Smooth muscle cell (in vitro differentiated cells): ENCODE measurements around the gene ZFPM1. TPM values are rescaled to one million over a fixed set of nuclear protein-coding genes. Genes with fewer than 3 reads are reported as not detected.

ENCODE experiments used
- DNase-seq: peaks from one replicate; lab custom pipeline; 2025; ENCODE audit not compliant: unreplicated experiment; lab: John Stamatoyannopoulos, UW
- H2AFZ ChIP-seq: fragments of 200-600 bp; sonication (generic); 2 replicates; pipeline ENCODE4 v1.6.0; 2016; ENCODE audit warnings: antibody characterized with exemption, low read depth, mild to moderate bottlenecking
- H3F3A ChIP-seq: fragments of 200-600 bp; sonication (generic); 2 replicates; pipeline ENCODE4 v1.6.0; 2017; ENCODE audit warnings: antibody characterized with exemption, low read depth
- H3K27ac ChIP-seq: fragments of 200-600 bp; sonication (generic); 2 replicates; pipeline ENCODE4 v1.5.1; 2016; ENCODE audit warnings: low read depth, mild to moderate bottlenecking
- H3K27me3 ChIP-seq: fragments of 200-600 bp; sonication (generic); 2 replicates; pipeline ENCODE4 v1.6.1; 2016; ENCODE audit warnings: low read depth, mild to moderate bottlenecking
- H3K36me3 ChIP-seq: fragments of 200-600 bp; sonication (generic); 2 replicates; pipeline ENCODE4 v1.5.1; 2016; ENCODE audit warnings: low read depth
- H3K4me1 ChIP-seq: fragments of 200-600 bp; sonication (generic); 2 replicates; pipeline ENCODE4 v1.5.1; 2016; ENCODE audit warnings: low read depth
- H3K4me2 ChIP-seq: fragments of 200-600 bp; sonication (generic); 2 replicates; pipeline ENCODE4 v1.6.0; 2016; ENCODE audit warnings: mild to moderate bottlenecking
- H3K4me3 ChIP-seq: fragments of 200-600 bp; sonication (generic); 2 replicates; pipeline ENCODE4 v1.5.1; 2016; ENCODE audit warnings: mild to moderate bottlenecking
- H3K79me2 ChIP-seq: fragments of 200-600 bp; sonication (generic); 2 replicates; pipeline ENCODE4 v1.6.0; 2016; ENCODE audit warnings: low read depth, mild to moderate bottlenecking
- H3K9ac ChIP-seq: fragments of 200-600 bp; sonication (generic); 2 replicates; pipeline ENCODE4 v1.6.0; 2016; ENCODE audit warnings: low read depth
- H3K9me3 ChIP-seq: fragments of 200-600 bp; sonication (generic); replicated peaks from 2 replicates; pipeline ENCODE4 v1.5.1; 2016; ENCODE audit warnings: low read depth
- H4K20me1 ChIP-seq: fragments of 200-600 bp; sonication (generic); 2 replicates; pipeline ENCODE4 v1.6.0; 2016; ENCODE audit warnings: low read depth
- CTCF ChIP-seq: fragments of 200-600 bp; sonication (generic); IDR thresholded peaks from 2 replicates; pipeline ENCODE4 v1.5.1; 2017; ENCODE audit warnings: borderline replicate concordance, mild to moderate bottlenecking, antibody characterized with exemption; ENCODE audit not compliant: insufficient read depth, poor library complexity, severe bottlenecking
- WGBS: methylation state at CpG from one replicate; pipeline ENCODE4 v1.1.7; 2016; ENCODE audit warnings: low lambda C conversion rate; 5-methylcytosine and 5-hydroxymethylcytosine counted together
- polyA plus RNA-seq: library from polyadenylated mRNA; unstranded; fragments of >200 nt; fragmentation: Nextera tagmentation; extraction: Ambion mirVana; gene quantifications from 2 replicates; pipeline ENCODE4 v1.2.1, GENCODE V29; 2016
- total RNA-seq: library from RNA; depleted of rRNA; stranded (reverse); fragments of >200 nt; gene quantifications from 2 replicates; pipeline ENCODE4 v1.2.3, GENCODE V29; 2014

The ZFPM1 gene
- total and polyA plus RNA-seq, 2 experiments from 2014 or later: 0.99 to 4.9 TPM

- Histone ChIP-seq H3K4me1 (no peaks in the 10 kb centered on the region), H3K36me3 (no peaks in the 10 kb centered on the region), H3K9me3 (no peaks in the 10 kb centered on the region), H3K27me3 (no peaks in the 10 kb centered on the region), H3K79me2 (peaks cover 5% of the 10 kb centered on the region), H4K20me1 (peaks cover 99% of the 10 kb centered on the region), H3K27ac (no peak overlapping the region), H2AFZ (no peak overlapping the region), H3K9ac (no peak overlapping the region), H3K4me3 (no peak overlapping the region), H3F3A (no peaks in the 10 kb centered on the region), H3K4me2 (no peak overlapping the region)
- 97% methylated on average over 26 of the region's 26 CpGs for WGBS
- DNase-seq: no peak
- no peak for TF ChIP-seq CTCF
Observed at GRCh38 chr16:88476817-88477397, 23.8 kb downstream of the ZFPM1 start.

- Histone ChIP-seq H2AFZ (no peak overlapping the region), H3K27ac (no peak overlapping the region), H3K9ac (no peak overlapping the region), H3K27me3 (no peaks in the 10 kb centered on the region), H3K4me3 (no peak overlapping the region), H3K36me3 (no peaks in the 10 kb centered on the region), H3F3A (no peaks in the 10 kb centered on the region), H4K20me1 (peaks cover 99% of the 10 kb centered on the region), H3K4me2 (no peak overlapping the region), H3K4me1 (no peaks in the 10 kb centered on the region), H3K79me2 (peaks cover 5% of the 10 kb centered on the region), H3K9me3 (no peaks in the 10 kb centered on the region)
- TF ChIP-seq CTCF: no peak
- no peak for DNase-seq
- 88% methylated on average over 23 of the region's 27 CpGs for WGBS
Observed at GRCh38 chr16:88477631-88478519, 24.8 kb downstream of the ZFPM1 start.

GRCh38 chr16:88478889-88479792 lies 26.1 kb downstream of the ZFPM1 start:
- Histone ChIP-seq H2AFZ (no peak overlapping the region), H3K27me3 (no peaks in the 10 kb centered on the region), H3K4me1 (no peaks in the 10 kb centered on the region), H3K79me2 (peaks cover 5% of the 10 kb centered on the region), H3K9me3 (no peaks in the 10 kb centered on the region), H3K4me3 (no peak overlapping the region), H3K36me3 (no peaks in the 10 kb centered on the region), H3K27ac (no peak overlapping the region), H3K9ac (no peak overlapping the region), H4K20me1 (peaks cover 99% of the 10 kb centered on the region), H3K4me2 (no peak overlapping the region), H3F3A (no peaks in the 10 kb centered on the region)
- no peak for TF ChIP-seq CTCF
- no peak for DNase-seq
- WGBS: 94% methylated on average over 38 of the region's 39 CpGs
